Measurements from ENCODE around the gene NLGN3. TPM values are rescaled to one million over a fixed set of nuclear protein-coding genes. Genes with fewer than 3 reads are reported as not detected.

NLGN3 gene
- total RNA-seq, 1 donor from 2014 or later = 1.1 TPM

DNA sequence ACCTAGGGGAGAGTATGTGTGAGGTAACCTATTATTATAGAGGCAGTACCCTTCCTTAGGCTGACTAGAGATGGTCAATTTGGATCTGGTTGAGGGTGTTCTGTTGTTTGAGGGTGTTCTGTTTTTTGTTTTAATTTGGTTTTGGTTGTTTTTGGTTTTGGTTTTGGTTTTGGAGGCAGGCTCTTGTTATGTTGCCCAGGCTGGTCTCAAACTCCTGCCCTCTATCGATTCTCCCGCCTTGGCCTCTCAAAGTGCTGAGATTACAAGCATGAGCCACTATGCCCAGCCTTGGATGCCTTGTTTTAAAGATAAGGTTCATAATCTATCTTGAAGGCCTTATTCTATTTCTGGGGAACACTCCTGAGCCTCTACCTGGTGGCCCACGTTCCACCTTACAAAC is 39.0 kb upstream of the NLGN3 start:
- Mint-ChIP-seq H3K27me3 (ENCODE audit: insufficient read depth) (no peaks in the 10 kb centered on the region), H3K9me3 (no peaks in the 10 kb centered on the region), H3K36me3 (ENCODE audit: low read depth) (peaks cover 62% of the 10 kb centered on the region), H3K4me1 (ENCODE audit: low read depth) (peaks cover 66% of the 10 kb centered on the region), H3K4me3 (peak overlapping the region; percentile 99), H3K27ac (peak overlapping the region; percentile 87)
- intact Hi-C loops (cut with micrococcal nuclease) = no loop called here
- no peak for DNase-seq (ENCODE audit: low spot score)

DNA sequence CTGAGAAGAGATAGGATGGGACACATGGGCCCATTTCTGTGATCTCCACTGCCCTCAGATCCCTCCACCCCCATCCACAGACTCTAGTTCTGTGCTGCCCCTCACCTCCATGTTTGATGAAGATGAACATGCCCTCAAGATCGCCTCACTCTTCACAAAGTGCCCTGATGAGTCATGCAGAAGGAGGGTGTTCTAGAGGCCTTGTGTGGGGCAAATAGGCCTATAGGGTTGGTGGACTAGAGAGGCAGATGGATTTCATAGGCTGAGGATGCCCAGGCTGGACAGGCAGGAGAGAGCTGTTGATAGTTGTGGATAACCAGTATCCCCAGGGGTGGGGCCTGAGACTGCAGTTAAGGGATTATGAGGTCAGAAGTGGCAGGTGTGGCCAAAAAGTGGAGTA is 38.2 kb upstream of the NLGN3 start, which contains the start of gene CXorf65:
Gene CXorf65 (minus strand): TSS at position 314 of the 400 bp plus-strand sequence. CDS start 184 bp downstream, at position 130.
- DNase-seq (ENCODE audit: low spot score) = no peak
- intact Hi-C loops (cut with micrococcal nuclease) = no loop called here
- Mint-ChIP-seq H3K4me1 (ENCODE audit: low read depth) (peaks cover 64% of the 10 kb centered on the region), H3K36me3 (ENCODE audit: low read depth) (peaks cover 68% of the 10 kb centered on the region), H3K27ac (peak within 1 kb of the TSS; percentile 87), H3K9me3 (no peaks in the 10 kb centered on the region), H3K4me3 (peak within 1 kb of the TSS; percentile 99), H3K27me3 (ENCODE audit: insufficient read depth) (no peaks in the 10 kb centered on the region)

DNA sequence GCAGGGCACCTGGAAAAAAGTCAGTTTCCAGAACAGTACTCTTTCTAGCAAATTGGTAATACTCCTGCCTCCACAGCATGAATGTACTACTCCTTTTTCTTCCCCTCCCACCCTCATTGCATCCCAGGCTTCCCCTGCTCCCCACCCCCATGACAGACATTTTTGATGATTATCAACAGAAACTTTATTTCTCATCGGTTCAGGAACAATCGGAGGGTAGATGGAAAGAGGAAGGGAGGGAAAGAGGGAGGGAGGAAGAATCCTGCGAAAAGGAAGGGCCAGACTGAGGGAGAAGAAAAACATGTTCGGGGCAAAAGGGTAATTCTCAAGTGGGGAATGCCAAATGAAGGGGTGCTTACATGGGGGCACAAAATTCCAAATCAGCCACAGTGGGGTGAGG is 37.4 kb upstream of the NLGN3 start:
- DNase-seq (ENCODE audit: low spot score) = no peak
- intact Hi-C loops (cut with micrococcal nuclease) = no loop called here
- Mint-ChIP-seq H3K4me3 (peak overlapping the region; percentile 99), H3K27ac (peak overlapping the region; percentile 40), H3K9me3 (no peaks in the 10 kb centered on the region), H3K27me3 (ENCODE audit: insufficient read depth) (no peaks in the 10 kb centered on the region), H3K4me1 (ENCODE audit: low read depth) (peaks cover 69% of the 10 kb centered on the region), H3K36me3 (ENCODE audit: low read depth) (peaks cover 66% of the 10 kb centered on the region)

DNA sequence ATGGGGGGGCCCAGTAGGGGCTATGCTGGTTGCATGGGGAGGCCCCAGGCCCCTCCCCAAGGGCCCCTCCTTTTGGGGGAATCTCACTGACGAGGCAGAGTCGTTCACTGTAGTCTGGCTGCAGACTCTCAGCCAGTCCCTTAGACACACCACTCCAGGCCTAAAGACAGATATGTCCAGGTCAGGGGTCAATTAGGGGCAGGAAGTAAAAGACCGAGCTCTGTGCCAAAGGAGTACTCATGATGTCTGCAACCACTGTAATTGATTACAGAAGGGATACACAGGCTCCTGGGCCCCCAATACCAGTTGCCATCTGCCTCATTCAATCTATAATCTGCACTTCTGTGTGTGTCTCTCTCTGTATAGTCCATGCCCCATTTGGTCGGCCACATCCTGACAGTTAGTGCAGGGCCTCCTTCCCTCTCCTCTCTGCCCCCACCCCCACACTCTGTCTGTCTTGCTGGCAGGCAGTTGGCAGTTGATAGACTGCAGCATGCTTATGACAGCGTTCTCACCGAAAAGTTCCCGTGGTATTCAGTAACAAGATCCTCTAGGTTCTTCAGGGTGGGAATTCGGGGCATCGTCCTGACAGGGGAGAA is 36.8 kb upstream of the NLGN3 start:
- intact Hi-C loops (cut with micrococcal nuclease) = no loop called here
- DNase-seq (ENCODE audit: low spot score) = peak; percentile 19
- Mint-ChIP-seq H3K9me3 (no peaks in the 10 kb centered on the region), H3K36me3 (ENCODE audit: low read depth) (peaks cover 66% of the 10 kb centered on the region), H3K4me3 (peak overlapping the region; percentile 99), H3K27ac (peak overlapping the region; percentile 80), H3K27me3 (ENCODE audit: insufficient read depth) (no peaks in the 10 kb centered on the region), H3K4me1 (ENCODE audit: low read depth) (peaks cover 69% of the 10 kb centered on the region)

DNA sequence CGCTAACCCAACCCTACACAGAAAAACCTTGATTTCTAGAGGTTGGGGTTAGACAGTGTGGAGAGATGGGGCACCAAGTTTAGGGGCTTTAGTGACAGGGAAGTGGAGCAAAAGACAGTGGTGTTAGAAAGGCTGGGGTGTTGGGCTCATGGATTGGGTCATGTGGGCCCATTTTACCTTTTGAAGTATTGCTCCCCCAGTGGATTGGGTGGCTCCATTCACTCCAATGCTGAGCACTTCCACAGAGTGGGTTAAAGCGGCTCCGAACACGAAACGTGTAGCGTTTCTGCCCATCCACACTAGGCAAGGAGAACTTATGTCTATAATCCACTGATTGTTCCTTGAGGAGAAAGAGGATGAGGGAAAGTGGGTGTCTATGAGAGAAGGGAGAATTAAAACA is 35.6 kb upstream of the NLGN3 start:
- intact Hi-C loops (cut with micrococcal nuclease) = no loop called here
- DNase-seq (ENCODE audit: low spot score) = no peak
- H3K27me3 Mint-ChIP-seq (ENCODE audit: insufficient read depth) = no peaks in the 10 kb centered on the region
- peaks cover 61% of the 10 kb centered on the region for H3K36me3 Mint-ChIP-seq (ENCODE audit: low read depth)
- H3K27ac Mint-ChIP-seq = peak overlapping the region; percentile 80
- peaks cover 64% of the 10 kb centered on the region for H3K4me1 Mint-ChIP-seq (ENCODE audit: low read depth)
- H3K9me3 Mint-ChIP-seq = no peaks in the 10 kb centered on the region
- H3K4me3 Mint-ChIP-seq = peak overlapping the region; percentile 99

DNA sequence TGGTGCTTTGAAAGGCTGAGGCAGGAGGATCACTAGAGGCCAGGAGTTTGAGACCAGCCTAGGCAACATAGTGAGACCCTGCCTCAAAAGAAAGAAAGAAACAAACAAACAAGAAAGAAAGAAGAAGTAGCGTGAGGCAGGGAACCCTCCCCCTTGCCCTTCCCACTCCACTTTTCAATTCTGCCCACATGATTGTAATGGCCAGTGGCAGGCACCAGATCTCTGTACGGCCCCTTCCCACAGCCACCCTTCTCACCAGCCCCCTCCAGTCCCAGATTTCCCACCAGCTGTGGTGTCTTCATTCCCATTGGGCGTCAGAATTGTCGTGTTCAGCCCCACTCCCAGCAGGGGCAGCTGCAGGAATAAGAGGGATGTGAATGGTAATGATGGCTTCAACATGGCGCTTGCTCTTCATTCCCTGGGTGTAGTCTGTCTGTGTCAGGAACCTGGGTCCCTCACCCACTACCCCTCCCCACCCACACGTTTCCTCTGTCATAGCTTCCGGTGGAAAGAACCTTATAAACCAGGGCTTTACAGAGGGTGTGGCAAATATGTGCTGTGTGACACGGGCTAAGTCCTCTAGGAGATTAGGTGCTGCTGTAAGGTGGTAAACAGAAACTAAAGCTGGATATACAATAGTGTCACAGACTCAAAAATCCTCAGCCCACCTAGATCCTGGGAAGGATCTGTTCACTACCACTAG is 33.3 kb upstream of the NLGN3 start, which contains the start of gene IL2RG:
Gene IL2RG (minus strand): TSS at position 437 of the 703 bp plus-strand sequence. CDS start 38 bp downstream, at position 399.
- intact Hi-C loops (cut with micrococcal nuclease) = loop anchor here (1.0 to 10.0 kb wide), 11 partner anchors 8 to 976 kb away; partner anchors contain the start of genes CXCR3, IGBP1, NONO and SNX12
- peak; percentile 75 for DNase-seq (ENCODE audit: low spot score)
- no peaks in the 10 kb centered on the region for H3K27me3 Mint-ChIP-seq (ENCODE audit: insufficient read depth)
- peaks cover 52% of the 10 kb centered on the region for H3K4me1 Mint-ChIP-seq (ENCODE audit: low read depth)
- no peaks in the 10 kb centered on the region for H3K9me3 Mint-ChIP-seq
- H3K36me3 Mint-ChIP-seq (ENCODE audit: low read depth) = peaks cover 47% of the 10 kb centered on the region
- peak within 1 kb of the TSS; percentile 92 for H3K27ac Mint-ChIP-seq
- H3K4me3 Mint-ChIP-seq = peak within 1 kb of the TSS; percentile 99

DNA sequence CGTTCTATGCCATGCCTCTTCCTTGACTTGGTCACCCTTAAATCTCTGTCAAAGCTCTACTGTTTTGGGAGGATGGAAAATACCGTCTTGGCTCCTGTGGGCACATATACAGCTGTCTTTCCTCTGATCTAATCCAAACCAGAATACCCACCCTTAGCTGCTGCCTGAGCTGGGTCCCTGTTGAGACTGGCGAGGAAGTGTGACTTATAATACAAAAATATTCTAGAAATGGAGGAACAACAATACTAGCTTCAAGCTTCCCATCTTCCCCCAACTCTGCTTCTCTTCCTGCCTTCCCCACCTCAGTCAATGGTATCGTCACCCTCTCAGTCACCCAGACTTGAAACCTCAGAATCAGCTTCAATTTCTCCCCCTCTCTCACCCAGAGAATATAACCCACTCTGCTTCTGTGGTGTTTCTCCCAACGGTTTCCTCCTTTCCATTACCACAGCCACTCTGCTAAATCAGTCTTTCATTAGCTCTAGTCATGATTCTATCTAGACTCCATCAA is 32.7 kb upstream of the NLGN3 start:
- no peaks in the 10 kb centered on the region for H3K9me3 Mint-ChIP-seq
- peaks cover 43% of the 10 kb centered on the region for H3K36me3 Mint-ChIP-seq (ENCODE audit: low read depth)
- peak overlapping the region; percentile 92 for H3K27ac Mint-ChIP-seq
- no peak for DNase-seq (ENCODE audit: low spot score)
- peaks cover 46% of the 10 kb centered on the region for H3K4me1 Mint-ChIP-seq (ENCODE audit: low read depth)
- H3K27me3 Mint-ChIP-seq (ENCODE audit: insufficient read depth) = no peaks in the 10 kb centered on the region
- intact Hi-C loops (cut with micrococcal nuclease) = loop anchor here (1.0 to 10.0 kb wide), 11 partner anchors 7 to 977 kb away; partner anchors contain the start of genes CXCR3, IGBP1, NONO and SNX12
- peak overlapping the region; percentile 99 for H3K4me3 Mint-ChIP-seq

DNA sequence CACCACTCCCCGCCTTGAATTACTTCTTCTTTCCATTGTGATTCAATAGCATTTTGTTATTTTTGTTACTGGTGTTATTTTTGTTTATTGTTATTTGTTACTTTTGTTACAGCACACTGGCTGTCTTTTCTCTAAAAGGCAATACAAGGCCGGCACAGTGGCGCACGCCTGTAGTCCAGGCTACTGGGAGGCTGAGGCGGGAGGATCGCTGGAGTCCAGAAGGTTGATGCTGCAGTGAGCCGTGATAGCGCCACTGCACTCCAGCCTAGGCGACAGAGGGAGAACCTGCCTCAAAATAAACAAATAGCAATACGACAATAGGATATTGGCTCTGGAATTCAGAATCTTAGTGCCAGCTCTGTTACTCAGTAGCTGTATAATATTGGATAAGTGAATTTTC is 27.3 kb upstream of the NLGN3 start:
- DNase-seq (ENCODE audit: low spot score) = no peak
- Mint-ChIP-seq H3K27me3 (ENCODE audit: insufficient read depth) (no peaks in the 10 kb centered on the region), H3K9me3 (no peaks in the 10 kb centered on the region), H3K27ac (no peak overlapping the region), H3K36me3 (ENCODE audit: low read depth) (peaks cover 8% of the 10 kb centered on the region), H3K4me3 (no peak overlapping the region), H3K4me1 (ENCODE audit: low read depth) (peaks cover 22% of the 10 kb centered on the region)
- intact Hi-C loops (cut with micrococcal nuclease) = loop anchor here (10.0 kb wide), 2 partner anchors 497 to 983 kb away; partner anchors contain the start of genes CXCR3 and IGBP1

DNA sequence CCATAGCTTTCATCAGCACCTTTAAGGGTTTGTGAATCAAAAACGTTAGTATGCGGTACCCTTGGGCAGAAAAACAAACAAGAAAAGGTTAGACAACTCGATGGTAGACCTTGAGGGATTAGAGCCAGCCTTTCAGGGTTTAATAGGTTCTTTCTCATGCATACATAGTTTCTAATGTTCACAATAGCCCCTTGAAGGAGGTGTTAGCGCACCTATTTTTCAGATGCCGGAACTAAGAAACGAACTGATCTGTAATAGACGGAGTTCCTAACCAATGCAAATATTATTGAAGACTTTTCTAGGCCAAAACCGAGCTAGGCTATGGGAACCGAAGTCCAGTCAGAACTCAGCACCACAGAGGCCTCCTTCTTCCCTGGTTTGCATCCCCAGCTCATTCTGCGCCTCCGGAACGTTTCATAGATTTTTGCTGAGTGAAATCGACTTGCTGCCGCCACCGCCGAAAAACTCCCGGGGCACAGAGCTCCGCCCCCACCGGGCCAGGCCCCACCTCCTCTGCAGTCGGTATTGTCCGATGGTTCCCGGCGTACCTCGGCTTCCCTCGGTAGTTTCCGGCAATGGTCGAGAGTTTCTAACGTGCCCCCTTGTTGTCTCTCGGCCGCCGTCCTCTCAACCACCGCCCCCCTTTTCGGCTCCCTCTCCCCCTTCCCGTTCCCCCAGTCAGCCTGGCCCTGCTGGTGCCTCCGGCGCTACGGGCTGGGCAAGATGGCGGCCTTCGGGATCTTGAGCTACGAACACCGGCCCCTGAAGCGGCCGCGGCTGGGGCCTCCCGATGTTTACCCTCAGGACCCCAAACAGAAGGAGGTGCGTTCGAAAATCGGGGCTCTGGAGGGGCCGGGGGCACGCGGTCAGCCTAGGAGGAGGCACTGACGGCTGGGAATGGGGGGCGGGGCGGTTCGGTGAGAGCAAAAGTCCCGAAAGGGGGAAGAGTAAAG is 26.3 kb upstream of the NLGN3 start, which contains the start of gene MED12:
Gene MED12 (plus strand): TSS at position 565 of the 953 bp plus-strand sequence. CDS start 159 bp downstream, at position 724.
- Mint-ChIP-seq H3K9me3 (no peaks in the 10 kb centered on the region), H3K4me1 (ENCODE audit: low read depth) (peaks cover 20% of the 10 kb centered on the region), H3K27me3 (ENCODE audit: insufficient read depth) (no peaks in the 10 kb centered on the region), H3K36me3 (ENCODE audit: low read depth) (peaks cover 15% of the 10 kb centered on the region), H3K27ac (peak within 1 kb of the TSS; percentile 82), H3K4me3 (peak within 1 kb of the TSS; percentile 85)
- intact Hi-C loops (cut with micrococcal nuclease) = loop anchor here (1.0 to 10.0 kb wide), 8 partner anchors 11 to 984 kb away; partner anchors contain the start of genes CXCR3, FOXO4, IGBP1 and OGT
- peak; percentile 76 for DNase-seq (ENCODE audit: low spot score)

DNA sequence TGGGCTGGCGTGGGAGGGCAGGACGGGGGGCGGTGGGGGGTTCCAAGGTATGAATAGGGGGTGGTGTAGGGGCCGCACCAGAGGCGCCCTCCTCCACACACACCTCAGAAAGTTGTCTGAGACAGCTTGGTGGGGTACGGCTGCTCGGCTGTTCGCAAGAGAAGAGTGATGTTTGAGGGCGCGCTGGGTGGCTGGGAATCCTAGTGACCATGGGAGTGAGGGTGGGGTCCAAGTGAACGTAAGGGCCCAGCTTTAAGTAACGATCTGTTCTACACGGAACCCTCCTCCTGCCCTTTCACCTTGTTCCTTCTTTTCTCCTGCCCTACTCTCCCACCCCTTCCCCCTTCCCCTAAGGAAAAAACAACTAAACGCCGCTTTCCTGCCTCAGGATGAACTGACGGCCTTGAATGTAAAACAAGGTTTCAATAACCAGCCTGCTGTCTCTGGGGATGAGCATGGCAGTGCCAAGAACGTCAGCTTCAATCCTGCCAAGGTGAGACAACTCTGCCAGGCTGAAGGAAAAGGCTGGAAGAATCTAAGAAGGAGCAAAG is 25.6 kb upstream of the NLGN3 start:
- intact Hi-C loops (cut with micrococcal nuclease) = loop anchor here (1.0 to 10.0 kb wide), 9 partner anchors 8 to 984 kb away; partner anchors contain the start of genes CXCR3, FOXO4, IGBP1 and IL2RG
- no peaks in the 10 kb centered on the region for H3K27me3 Mint-ChIP-seq (ENCODE audit: insufficient read depth)
- H3K36me3 Mint-ChIP-seq (ENCODE audit: low read depth) = peaks cover 18% of the 10 kb centered on the region
- DNase-seq (ENCODE audit: low spot score) = no peak
- peak overlapping the region; percentile 29 for H3K27ac Mint-ChIP-seq
- H3K9me3 Mint-ChIP-seq = no peaks in the 10 kb centered on the region
- peak overlapping the region; percentile 85 for H3K4me3 Mint-ChIP-seq
- peaks cover 16% of the 10 kb centered on the region for H3K4me1 Mint-ChIP-seq (ENCODE audit: low read depth)

DNA sequence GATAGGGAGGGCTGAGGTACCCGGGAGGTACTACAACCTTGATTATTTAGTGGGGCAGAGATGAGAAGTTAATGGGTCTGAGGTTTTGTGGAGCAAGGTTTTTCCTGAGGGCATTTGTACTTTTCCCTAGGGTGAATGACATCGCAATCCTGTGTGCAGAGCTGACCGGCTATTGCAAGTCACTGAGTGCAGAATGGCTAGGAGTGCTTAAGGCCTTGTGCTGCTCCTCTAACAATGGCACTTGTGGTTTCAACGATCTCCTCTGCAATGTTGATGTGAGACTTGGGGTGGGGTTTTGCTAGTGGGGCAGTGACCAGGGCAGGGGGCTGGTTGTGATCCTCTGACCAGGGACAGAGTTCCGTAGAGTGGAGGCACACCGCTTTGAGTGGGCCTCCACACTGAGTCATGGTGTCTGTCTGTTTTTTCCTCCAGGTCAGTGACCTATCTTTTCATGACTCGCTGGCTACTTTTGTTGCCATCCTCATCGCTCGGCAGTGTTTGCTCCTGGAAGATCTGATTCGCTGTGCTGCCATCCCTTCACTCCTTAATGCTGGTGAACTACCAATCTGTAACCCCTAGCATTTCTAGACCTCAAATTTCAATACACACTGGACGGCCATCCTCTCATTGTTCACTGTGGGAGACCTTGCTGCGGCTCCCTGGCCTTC is 16.3 kb upstream of the NLGN3 start:
- Mint-ChIP-seq H3K27me3 (ENCODE audit: insufficient read depth) (peaks cover 1% of the 10 kb centered on the region), H3K4me1 (ENCODE audit: low read depth) (peaks cover 19% of the 10 kb centered on the region), H3K36me3 (ENCODE audit: low read depth) (peaks cover 61% of the 10 kb centered on the region), H3K9me3 (no peaks in the 10 kb centered on the region), H3K27ac (peak overlapping the region; percentile 40), H3K4me3 (no peak overlapping the region)
- intact Hi-C loops (cut with micrococcal nuclease) = no loop called here
- DNase-seq (ENCODE audit: low spot score) = no peak
